SK-N-SH (cell line): ENCODE measurements around the gene TMEM221.

Experiments used
- CHD2 ChIP-seq: fragments of 150-350 bp; IDR thresholded peaks from 2 replicates; pipeline ENCODE4 v1.6.1; 2018; ENCODE audit warnings: low read length; ENCODE audit not compliant: partially characterized antibody
- CTCF ChIP-seq: fragments of 200-600 bp; sonication (generic); IDR thresholded peaks from 2 replicates; pipeline ENCODE4 v1.6.1; 2017; ENCODE audit warnings: antibody characterized with exemption, mild to moderate bottlenecking, moderate library complexity
- POLR2AphosphoS5 ChIP-seq: IDR thresholded peaks from 2 replicates; pipeline ENCODE4 v1.6.1; 2012; ENCODE audit warnings: low read depth, low read length
- RAD21 ChIP-seq: IDR thresholded peaks from 2 replicates; pipeline ENCODE4 v1.6.1; 2012; ENCODE audit warnings: mild to moderate bottlenecking, low read length
- RFX5 ChIP-seq: IDR thresholded peaks from 2 replicates; pipeline ENCODE4 v1.6.1; 2012; ENCODE audit warnings: mild to moderate bottlenecking, improper control_type of control experiment, low read length
- RXRA ChIP-seq: IDR thresholded peaks from 2 replicates; pipeline ENCODE4 v1.4.0; 2012; ENCODE audit warnings: low read depth, mild to moderate bottlenecking, borderline replicate concordance
- SMC3 ChIP-seq: IDR thresholded peaks from 2 replicates; pipeline ENCODE4 v1.6.1; 2012; ENCODE audit warnings: low read depth, low read length, improper control_type of control experiment
- TAF1 ChIP-seq: IDR thresholded peaks from 2 replicates; pipeline ENCODE4 v1.6.1; 2012; ENCODE audit warnings: low read depth, mild to moderate bottlenecking, low read length, moderate library complexity, borderline replicate concordance
- ZBTB33 ChIP-seq: IDR thresholded peaks from 2 replicates; pipeline ENCODE4 v1.4.0; 2012; ENCODE audit warnings: low read depth, borderline replicate concordance

GRCh38 chr19:17390665-17391370 lies 57.6 kb downstream of the TMEM221 start:
- peak; percentile 62 for TF ChIP-seq CTCF
- no peak for TF ChIP-seq ZBTB33
- TF ChIP-seq POLR2AphosphoS5, result no peak
- no peak for TF ChIP-seq CHD2
- no peak for TF ChIP-seq RXRA
- peak; percentile 42 for TF ChIP-seq SMC3
- TF ChIP-seq RAD21, result peak; percentile 56
- peak; percentile 80 for TF ChIP-seq RFX5
- no peak for TF ChIP-seq TAF1
